GM19239 (cell line): ENCODE measurements around the gene FKBP1A.

Experiments
- DNase-seq: peaks from one replicate; pipeline ENCODE4 v3.0.0; 2011; ENCODE audit warnings: low spot score; ENCODE audit not compliant: insufficient read length
- FAIRE-seq: peaks from 2 replicates; lab custom pipeline; 2011; peaks lifted over from hg19 to GRCh38; lab: Jason Lieb, UNC

The FKBP1A gene

DNA sequence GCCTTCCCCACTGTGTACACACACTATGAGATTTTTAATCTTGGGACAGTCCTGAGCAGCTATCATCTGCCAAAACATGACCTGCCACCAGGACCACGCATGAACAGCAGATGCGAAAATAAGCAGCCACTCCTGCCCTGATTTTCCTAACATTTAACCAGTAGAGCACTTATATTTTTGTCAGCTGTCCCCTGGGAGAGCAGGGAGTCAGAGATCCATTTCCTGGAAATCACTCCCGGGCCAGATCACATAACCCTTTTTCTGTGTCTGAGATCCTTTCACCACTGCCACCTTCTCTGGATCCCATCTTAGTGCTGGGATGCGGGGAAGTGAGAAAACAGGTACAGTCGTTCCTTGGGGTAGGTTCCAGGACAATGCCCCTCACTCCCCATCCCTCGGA is 69.6 kb downstream of the FKBP1A start:
- FAIRE-seq (no peak), DNase-seq (no peak)

DNA sequence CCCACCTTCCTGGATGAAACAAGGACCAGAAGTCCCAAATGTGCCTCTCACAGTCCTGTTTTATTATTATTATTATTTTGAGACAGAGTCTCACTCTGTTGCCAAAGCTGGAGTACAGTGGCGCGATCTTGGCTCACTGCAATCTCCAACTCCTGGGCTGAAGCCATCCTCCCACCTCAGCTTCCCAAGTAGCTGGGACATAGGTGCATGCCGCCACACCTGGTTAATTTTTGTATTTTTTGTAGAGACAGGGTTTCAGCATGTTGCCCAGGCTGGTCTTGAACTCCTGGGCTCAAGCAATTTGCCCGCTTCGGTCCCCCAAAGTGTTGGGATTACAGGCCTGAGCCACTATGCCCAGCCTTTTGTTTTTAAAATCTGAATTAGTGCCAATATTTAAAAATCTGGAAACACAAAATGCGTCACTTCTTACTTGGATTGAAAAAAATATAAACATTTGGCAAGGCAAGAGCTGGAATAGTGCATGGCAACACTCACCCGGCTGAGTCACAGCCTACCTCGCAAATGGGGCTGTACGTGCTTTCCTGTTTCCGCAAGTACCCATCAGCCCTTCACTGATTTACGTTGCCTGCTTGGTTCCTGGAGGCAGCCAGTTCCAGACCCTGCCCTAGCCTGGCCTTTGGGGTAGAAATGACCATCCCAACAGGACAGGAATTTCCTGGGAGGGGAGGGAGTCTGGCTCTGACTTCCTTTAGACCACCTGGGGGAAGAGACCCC is 70.2 kb downstream of the FKBP1A start:
- DNase-seq (no peak), FAIRE-seq (no peak)

GRCh38 chr20:1321654-1321939 is 71.3 kb downstream of the FKBP1A start:
- FAIRE-seq: no peak
- DNase-seq: no peak

DNA sequence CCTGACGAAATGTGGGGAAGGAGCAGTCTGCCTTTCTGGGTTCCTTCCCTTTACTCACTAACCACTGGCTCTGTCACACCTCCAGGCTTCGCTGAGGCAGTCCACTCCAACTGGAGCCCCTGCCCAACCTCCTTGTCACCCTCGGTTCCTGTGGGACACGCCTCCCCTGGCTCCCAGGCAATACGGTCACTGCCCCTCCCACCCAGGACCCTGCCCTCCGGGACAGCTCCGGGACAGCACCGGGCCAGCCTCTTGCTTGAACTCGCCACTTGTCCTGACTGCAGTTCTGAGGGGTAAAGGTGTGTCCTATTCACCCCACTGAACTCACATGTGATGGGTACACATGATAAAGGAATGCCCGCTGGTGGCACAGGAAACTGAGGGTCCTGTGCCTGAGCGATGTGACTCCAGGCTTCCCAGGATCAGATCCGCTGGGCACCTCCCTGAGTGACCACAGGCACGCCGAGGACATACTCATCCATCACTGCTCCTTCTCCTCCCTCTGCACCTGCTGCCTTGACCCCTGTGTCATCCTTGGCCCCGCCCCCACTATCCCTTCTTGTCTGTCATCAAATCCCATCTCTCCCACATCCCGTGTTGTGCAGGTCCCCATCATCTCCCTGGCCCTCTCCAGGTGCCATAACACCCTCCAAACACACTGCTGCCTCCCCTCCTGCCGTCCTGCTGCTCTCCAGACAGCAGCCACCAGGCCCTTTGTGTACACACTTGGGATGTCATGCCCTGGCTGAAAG is 71.8 kb downstream of the FKBP1A start:
- DNase-seq: no peak
- no peak for FAIRE-seq

DNA sequence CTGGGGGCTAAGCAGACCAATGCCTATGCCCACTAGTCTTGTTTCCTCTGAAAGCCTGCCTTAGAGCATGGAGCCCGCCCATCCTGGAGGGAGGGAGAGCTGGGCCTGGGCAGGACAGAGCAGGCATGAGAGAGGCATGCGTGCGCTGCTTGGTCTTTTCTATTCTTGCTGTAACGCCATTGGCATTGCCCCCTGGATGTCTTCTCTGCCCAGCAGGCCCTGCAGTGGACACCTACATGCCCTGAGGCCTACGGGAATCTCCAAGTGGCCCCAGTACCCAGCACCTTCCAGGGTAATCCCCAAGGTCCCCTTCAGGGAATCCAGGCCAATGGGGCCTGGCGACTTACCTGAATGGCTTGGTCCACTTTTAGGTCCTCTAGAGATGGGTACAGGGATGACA is 72.8 kb downstream of the FKBP1A start:
- FAIRE-seq (no peak), DNase-seq (no peak)

GRCh38 chr20:1319462-1319861 is 73.4 kb downstream of the FKBP1A start:
- FAIRE-seq (no peak), DNase-seq (no peak)

DNA sequence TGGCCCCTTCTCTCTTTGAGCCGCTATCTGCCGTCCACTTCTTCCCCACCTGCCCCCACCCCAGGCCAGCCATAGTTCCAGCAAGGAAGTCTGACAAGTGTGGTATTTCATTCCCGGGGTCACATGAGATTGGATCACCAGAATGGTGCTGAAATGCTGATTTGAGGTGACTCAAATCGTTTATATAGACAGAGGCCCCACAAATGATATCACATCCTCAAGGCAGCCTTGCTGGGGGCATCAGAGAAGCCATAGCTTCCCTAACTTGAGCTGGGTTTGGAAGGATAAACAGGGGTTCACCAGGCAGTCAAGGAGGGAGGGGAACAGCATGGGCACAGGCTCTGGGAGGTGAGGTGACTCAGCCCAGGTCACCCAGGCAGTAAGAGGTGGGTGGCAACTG is 73.8 kb downstream of the FKBP1A start:
- no peak for FAIRE-seq
- DNase-seq: no peak
